ENCODE results near the gene CAMK2D.
"Not testable (repeated sequence)": the region's sequence is repeated elsewhere in the genome, so short reads cannot be mapped to it uniquely, and the experiment has no call there.

Gene CAMK2D

GRCh38 chr4:113725963-113726362 is 35.6 kb downstream of the CAMK2D start:
- Histone ChIP-seq H4K8ac (ENCODE audit: low read depth, low read length) (no peak overlapping the region), H3K27ac (ENCODE audit: low read depth, low read length) (no peak overlapping the region), H2AK5ac (ENCODE audit: low read length) (no peak overlapping the region), H4K5ac (ENCODE audit: low read length) (no peak overlapping the region), H3K56ac (ENCODE audit: low read length) (no peak overlapping the region), H3K4me3 (ENCODE audit: low read length) (no peak overlapping the region), H3K4me2 (ENCODE audit: low read length) (no peak overlapping the region), H3K4ac (ENCODE audit: low read depth, low read length) (no peak overlapping the region), H2BK5ac (ENCODE audit: low read length) (no peak overlapping the region), H3K9ac (ENCODE audit: low read length) (no peak overlapping the region), H3K27me3 (ENCODE audit: insufficient read depth, low read length, poor library complexity) (no peaks in the 10 kb centered on the region), H3K36me3 (ENCODE audit: control insufficient read depth, insufficient read depth, low read length) (no peaks in the 10 kb centered on the region), H3K4me1 (ENCODE audit: control insufficient read depth, low read depth, low read length) (no peaks in the 10 kb centered on the region), H3K79me1 (ENCODE audit: low read length) (no peaks in the 10 kb centered on the region), H2BK15ac (replicated peaks; ENCODE audit: low read depth) (no peak overlapping the region), H3K18ac (ENCODE audit: low read length) (no peak overlapping the region), H2BK120ac (ENCODE audit: low read depth, low read length) (no peak overlapping the region), H3K23ac (ENCODE audit: low read length) (no peak overlapping the region), H3K79me2 (ENCODE audit: control insufficient read depth, insufficient read depth, low read length) (no peaks in the 10 kb centered on the region)
- WGBS (ENCODE audit: extremely low coverage, insufficient coverage, low lambda C conversion rate), result no CpG with 5 or more reads among the region's 1 CpG
- no peak for DNase-seq

GRCh38 chr4:113718252-113718651 is 43.3 kb downstream of the CAMK2D start:
- DNase-seq, result no peak
- H4K8ac ChIP-seq (ENCODE audit: low read depth, low read length), result no peak overlapping the region
- H3K23ac ChIP-seq (ENCODE audit: low read length), result no peak overlapping the region
- no peak overlapping the region for H3K9ac ChIP-seq (ENCODE audit: low read length)
- WGBS (ENCODE audit: extremely low coverage, insufficient coverage, low lambda C conversion rate), result no CpG with 5 or more reads among the region's 1 CpG
- no peak overlapping the region for H3K4ac ChIP-seq (ENCODE audit: low read depth, low read length)
- H2BK15ac ChIP-seq (replicated peaks; ENCODE audit: low read depth), result no peak overlapping the region
- no peak overlapping the region for H3K27ac ChIP-seq (ENCODE audit: low read depth, low read length)
- no peaks in the 10 kb centered on the region for H3K79me2 ChIP-seq (ENCODE audit: control insufficient read depth, insufficient read depth, low read length)
- H3K4me2 ChIP-seq (ENCODE audit: low read length), result no peak overlapping the region
- H3K36me3 ChIP-seq (ENCODE audit: control insufficient read depth, insufficient read depth, low read length), result no peaks in the 10 kb centered on the region
- H3K4me3 ChIP-seq (ENCODE audit: low read length), result no peak overlapping the region
- H4K5ac ChIP-seq (ENCODE audit: low read length), result no peak overlapping the region
- no peak overlapping the region for H2BK5ac ChIP-seq (ENCODE audit: low read length)
- no peak overlapping the region for H3K18ac ChIP-seq (ENCODE audit: low read length)
- H3K4me1 ChIP-seq (ENCODE audit: control insufficient read depth, low read depth, low read length), result no peaks in the 10 kb centered on the region
- no peak overlapping the region for H2AK5ac ChIP-seq (ENCODE audit: low read length)
- no peaks in the 10 kb centered on the region for H3K27me3 ChIP-seq (ENCODE audit: insufficient read depth, low read length, poor library complexity)
- H3K79me1 ChIP-seq (ENCODE audit: low read length), result no peaks in the 10 kb centered on the region
- no peak overlapping the region for H2BK120ac ChIP-seq (ENCODE audit: low read depth, low read length)
- no peak overlapping the region for H3K56ac ChIP-seq (ENCODE audit: low read length)

- H3K4me2 ChIP-seq (ENCODE audit: low read length), result no peak overlapping the region
- H3K4ac ChIP-seq (ENCODE audit: low read depth, low read length), result no peak overlapping the region
- H3K23ac ChIP-seq (ENCODE audit: low read length), result no peak overlapping the region
- H3K27ac ChIP-seq (ENCODE audit: low read depth, low read length), result no peak overlapping the region
- H3K79me2 ChIP-seq (ENCODE audit: control insufficient read depth, insufficient read depth, low read length), result no peaks in the 10 kb centered on the region
- WGBS (ENCODE audit: extremely low coverage, insufficient coverage, low lambda C conversion rate), result no CpG with 5 or more reads among the region's 1 CpG
- no peak overlapping the region for H2BK120ac ChIP-seq (ENCODE audit: low read depth, low read length)
- no peaks in the 10 kb centered on the region for H3K27me3 ChIP-seq (ENCODE audit: insufficient read depth, low read length, poor library complexity)
- H3K79me1 ChIP-seq (ENCODE audit: low read length), result no peaks in the 10 kb centered on the region
- no peak overlapping the region for H3K56ac ChIP-seq (ENCODE audit: low read length)
- H2AK5ac ChIP-seq (ENCODE audit: low read length), result no peak overlapping the region
- no peak overlapping the region for H2BK15ac ChIP-seq (replicated peaks; ENCODE audit: low read depth)
- no peak for DNase-seq
- no peak overlapping the region for H3K4me3 ChIP-seq (ENCODE audit: low read length)
- H3K18ac ChIP-seq (ENCODE audit: low read length), result no peak overlapping the region
- H3K9ac ChIP-seq (ENCODE audit: low read length), result no peak overlapping the region
- no peak overlapping the region for H4K8ac ChIP-seq (ENCODE audit: low read depth, low read length)
- H2BK5ac ChIP-seq (ENCODE audit: low read length), result no peak overlapping the region
- H3K36me3 ChIP-seq (ENCODE audit: control insufficient read depth, insufficient read depth, low read length), result no peaks in the 10 kb centered on the region
- H3K4me1 ChIP-seq (ENCODE audit: control insufficient read depth, low read depth, low read length), result no peaks in the 10 kb centered on the region
- no peak overlapping the region for H4K5ac ChIP-seq (ENCODE audit: low read length)
Observed at GRCh38 chr4:113711883-113712662, 49.5 kb downstream of the CAMK2D start.

- DNase-seq, result no peak
- Histone ChIP-seq H3K27ac (ENCODE audit: low read depth, low read length) (no peak overlapping the region), H3K79me2 (ENCODE audit: control insufficient read depth, insufficient read depth, low read length) (no peaks in the 10 kb centered on the region)
Observed at GRCh38 chr4:113708250-113708649, 53.3 kb downstream of the CAMK2D start.

GRCh38 chr4:113707048-113707447 is 54.5 kb downstream of the CAMK2D start:
- H3K4me1 ChIP-seq (ENCODE audit: control insufficient read depth, low read depth, low read length), result no peaks in the 10 kb centered on the region
- no peaks in the 10 kb centered on the region for H3K27me3 ChIP-seq (ENCODE audit: insufficient read depth, low read length, poor library complexity)
- no peak overlapping the region for H3K4ac ChIP-seq (ENCODE audit: low read depth, low read length)
- no peak overlapping the region for H3K4me2 ChIP-seq (ENCODE audit: low read length)
- H3K9ac ChIP-seq (ENCODE audit: low read length), result no peak overlapping the region
- no peak overlapping the region for H2BK15ac ChIP-seq (replicated peaks; ENCODE audit: low read depth)
- H2BK5ac ChIP-seq (ENCODE audit: low read length), result no peak overlapping the region
- no peaks in the 10 kb centered on the region for H3K79me1 ChIP-seq (ENCODE audit: low read length)
- H2AK5ac ChIP-seq (ENCODE audit: low read length), result no peak overlapping the region
- no CpG with 5 or more reads among the region's 2 CpGs for WGBS (ENCODE audit: extremely low coverage, insufficient coverage, low lambda C conversion rate)
- no peak overlapping the region for H3K4me3 ChIP-seq (ENCODE audit: low read length)
- H3K18ac ChIP-seq (ENCODE audit: low read length), result no peak overlapping the region
- DNase-seq, result no peak
- H2BK120ac ChIP-seq (ENCODE audit: low read depth, low read length), result no peak overlapping the region
- no peak overlapping the region for H4K5ac ChIP-seq (ENCODE audit: low read length)
- no peak overlapping the region for H3K27ac ChIP-seq (ENCODE audit: low read depth, low read length)
- no peak overlapping the region for H3K56ac ChIP-seq (ENCODE audit: low read length)
- H3K36me3 ChIP-seq (ENCODE audit: control insufficient read depth, insufficient read depth, low read length), result no peaks in the 10 kb centered on the region
- no peaks in the 10 kb centered on the region for H3K79me2 ChIP-seq (ENCODE audit: control insufficient read depth, insufficient read depth, low read length)
- no peak overlapping the region for H3K23ac ChIP-seq (ENCODE audit: low read length)
- no peak overlapping the region for H4K8ac ChIP-seq (ENCODE audit: low read depth, low read length)

More at GRCh38 chr4:113708250-113708649, 53.3 kb downstream of the CAMK2D start:
- H2AK5ac ChIP-seq (ENCODE audit: low read length), result no peak overlapping the region
- no peak overlapping the region for H3K56ac ChIP-seq (ENCODE audit: low read length)
- no CpG with 5 or more reads among the region's 1 CpG for WGBS (ENCODE audit: extremely low coverage, insufficient coverage, low lambda C conversion rate)
- no peak overlapping the region for H2BK5ac ChIP-seq (ENCODE audit: low read length)
- no peak overlapping the region for H2BK15ac ChIP-seq (replicated peaks; ENCODE audit: low read depth)
- H3K18ac ChIP-seq (ENCODE audit: low read length), result no peak overlapping the region
- no peaks in the 10 kb centered on the region for H3K27me3 ChIP-seq (ENCODE audit: insufficient read depth, low read length, poor library complexity)
- H2BK120ac ChIP-seq (ENCODE audit: low read depth, low read length), result no peak overlapping the region
- no peak overlapping the region for H3K9ac ChIP-seq (ENCODE audit: low read length)
- no peak overlapping the region for H4K8ac ChIP-seq (ENCODE audit: low read depth, low read length)
- no peak overlapping the region for H3K23ac ChIP-seq (ENCODE audit: low read length)
- H4K5ac ChIP-seq (ENCODE audit: low read length), result no peak overlapping the region
- no peaks in the 10 kb centered on the region for H3K79me1 ChIP-seq (ENCODE audit: low read length)
- H3K36me3 ChIP-seq (ENCODE audit: control insufficient read depth, insufficient read depth, low read length), result no peaks in the 10 kb centered on the region
- H3K4ac ChIP-seq (ENCODE audit: low read depth, low read length), result no peak overlapping the region
- no peak overlapping the region for H3K4me2 ChIP-seq (ENCODE audit: low read length)
- H3K4me3 ChIP-seq (ENCODE audit: low read length), result no peak overlapping the region
- H3K4me1 ChIP-seq (ENCODE audit: control insufficient read depth, low read depth, low read length), result no peaks in the 10 kb centered on the region

GRCh38 chr4:113705097-113705496 is 56.4 kb downstream of the CAMK2D start:
- not testable (repeated sequence) for H3K4me2 ChIP-seq (ENCODE audit: low read length); H3K23ac ChIP-seq (ENCODE audit: low read length); H2AK5ac ChIP-seq (ENCODE audit: low read length); H4K5ac ChIP-seq (ENCODE audit: low read length); H3K4me1 ChIP-seq (ENCODE audit: control insufficient read depth, low read depth, low read length); H3K9ac ChIP-seq (ENCODE audit: low read length); H2BK120ac ChIP-seq (ENCODE audit: low read depth, low read length); H3K36me3 ChIP-seq (ENCODE audit: control insufficient read depth, insufficient read depth, low read length); H3K4me3 ChIP-seq (ENCODE audit: low read length); H3K4ac ChIP-seq (ENCODE audit: low read depth, low read length); H3K79me1 ChIP-seq (ENCODE audit: low read length); H3K79me2 ChIP-seq (ENCODE audit: control insufficient read depth, insufficient read depth, low read length); H2BK5ac ChIP-seq (ENCODE audit: low read length); H3K56ac ChIP-seq (ENCODE audit: low read length); H3K27me3 ChIP-seq (ENCODE audit: insufficient read depth, low read length, poor library complexity); H4K8ac ChIP-seq (ENCODE audit: low read depth, low read length); H3K27ac ChIP-seq (ENCODE audit: low read depth, low read length); H2BK15ac ChIP-seq (replicated peaks; ENCODE audit: low read depth); H3K18ac ChIP-seq (ENCODE audit: low read length)
- DNase-seq, result peak; percentile 9
- WGBS (ENCODE audit: extremely low coverage, insufficient coverage, low lambda C conversion rate), result no CpG with 5 or more reads among the region's 6 CpGs

Measured in mesendoderm (in vitro differentiated cells).